Measurements from ENCODE around the gene PLA2G4E.

PLA2G4E gene

GRCh38 chr15:42056934-42057798 lies 36.3 kb upstream of the PLA2G4E start:
- H3K27ac ChIP-seq: peak overlapping the region in 20 of 21 experiments; percentile 23 to 89 (median 80)
- peak overlapping the region in 5 of 7 experiments; percentile 4 to 22 (median 12) for H3K4me3 ChIP-seq

- no peak overlapping the region for H3K4me3 ChIP-seq
- H3K27ac ChIP-seq: no peak overlapping the region
Measured at GRCh38 chr15:42053914-42054313, 33.1 kb upstream of the PLA2G4E start.

- no peak overlapping the region for H3K4me3 ChIP-seq
- H3K27ac ChIP-seq: no peak overlapping the region
Measured at GRCh38 chr15:42053010-42053409, 32.2 kb upstream of the PLA2G4E start.

GRCh38 chr15:42050484-42051255 lies 29.8 kb upstream of the PLA2G4E start:
- no peak overlapping the region for H3K4me3 ChIP-seq
- H3K27ac ChIP-seq: peak overlapping the region in 3 of 21 experiments; percentile 0 to 33 (median 30)

GRCh38 chr15:42048821-42049200 lies 28.0 kb upstream of the PLA2G4E start:
- no peak overlapping the region for H3K4me3 ChIP-seq
- peak overlapping the region in 19 of 21 experiments; percentile 20 to 79 (median 64) for H3K27ac ChIP-seq

GRCh38 chr15:42048080-42048820 lies 27.4 kb upstream of the PLA2G4E start:
- Histone ChIP-seq H3K4me3 (no peak overlapping the region), H3K27ac (peak overlapping the region in 19 of 21 experiments; percentile 20 to 79 (median 64))

GRCh38 chr15:42046597-42046996 lies 25.8 kb upstream of the PLA2G4E start:
- H3K27ac ChIP-seq: peak overlapping the region in 6 of 21 experiments; percentile 1 to 80 (median 50)
- no peak overlapping the region for H3K4me3 ChIP-seq

GRCh38 chr15:42045211-42045615 lies 24.4 kb upstream of the PLA2G4E start:
- peak overlapping the region in 8 of 21 experiments; percentile 2 to 80 (median 58) for H3K27ac ChIP-seq
- no peak overlapping the region for H3K4me3 ChIP-seq

- no peak overlapping the region for H3K4me3 ChIP-seq
- peak overlapping the region in 1 of 21 experiments; percentile 12 for H3K27ac ChIP-seq
Measured at GRCh38 chr15:42042602-42043400, 22.0 kb upstream of the PLA2G4E start.

GRCh38 chr15:42038401-42038800 lies 17.6 kb upstream of the PLA2G4E start:
- Histone ChIP-seq H3K4me3 (no peak overlapping the region), H3K27ac (no peak overlapping the region)

GRCh38 chr15:42037656-42038055 lies 16.8 kb upstream of the PLA2G4E start:
- peak overlapping the region in 11 of 21 experiments; percentile 5 to 87 (median 78) for H3K27ac ChIP-seq

GRCh38 chr15:42036966-42037365 lies 16.1 kb upstream of the PLA2G4E start:
- Histone ChIP-seq H3K27ac (peak overlapping the region in 15 of 21 experiments; percentile 29 to 87 (median 74)), H3K4me3 (no peak overlapping the region)

More at GRCh38 chr15:42037656-42038055, 16.8 kb upstream of the PLA2G4E start:
- H3K4me3 ChIP-seq: no peak overlapping the region

- H3K4me3 ChIP-seq: no peak overlapping the region
- peak overlapping the region in 20 of 21 experiments; percentile 5 to 87 (median 68) for H3K27ac ChIP-seq
Measured at GRCh38 chr15:42036112-42036905, 15.5 kb upstream of the PLA2G4E start.

- H3K27ac ChIP-seq: peak overlapping the region in 15 of 21 experiments; percentile 1 to 87 (median 73)
- H3K4me3 ChIP-seq: no peak overlapping the region
Measured at GRCh38 chr15:42035435-42035761, 14.6 kb upstream of the PLA2G4E start.

GRCh38 chr15:42034628-42035434 lies 14.0 kb upstream of the PLA2G4E start:
- Histone ChIP-seq H3K4me3 (no peak overlapping the region), H3K27ac (peak overlapping the region in 19 of 21 experiments; percentile 1 to 86 (median 71))

GRCh38 chr15:42033214-42033873 lies 12.5 kb upstream of the PLA2G4E start:
- H3K27ac ChIP-seq: peak overlapping the region in 15 of 21 experiments; percentile 24 to 86 (median 71)
- H3K4me3 ChIP-seq: no peak overlapping the region
